ENCODE data around the gene TMED9. TPM values are rescaled to one million over a fixed set of nuclear protein-coding genes. Genes with fewer than 3 reads are reported as not detected.

Gene TMED9
- 100 to 1,000 TPM; 135 to 144 TPM for total RNA-seq

DNA sequence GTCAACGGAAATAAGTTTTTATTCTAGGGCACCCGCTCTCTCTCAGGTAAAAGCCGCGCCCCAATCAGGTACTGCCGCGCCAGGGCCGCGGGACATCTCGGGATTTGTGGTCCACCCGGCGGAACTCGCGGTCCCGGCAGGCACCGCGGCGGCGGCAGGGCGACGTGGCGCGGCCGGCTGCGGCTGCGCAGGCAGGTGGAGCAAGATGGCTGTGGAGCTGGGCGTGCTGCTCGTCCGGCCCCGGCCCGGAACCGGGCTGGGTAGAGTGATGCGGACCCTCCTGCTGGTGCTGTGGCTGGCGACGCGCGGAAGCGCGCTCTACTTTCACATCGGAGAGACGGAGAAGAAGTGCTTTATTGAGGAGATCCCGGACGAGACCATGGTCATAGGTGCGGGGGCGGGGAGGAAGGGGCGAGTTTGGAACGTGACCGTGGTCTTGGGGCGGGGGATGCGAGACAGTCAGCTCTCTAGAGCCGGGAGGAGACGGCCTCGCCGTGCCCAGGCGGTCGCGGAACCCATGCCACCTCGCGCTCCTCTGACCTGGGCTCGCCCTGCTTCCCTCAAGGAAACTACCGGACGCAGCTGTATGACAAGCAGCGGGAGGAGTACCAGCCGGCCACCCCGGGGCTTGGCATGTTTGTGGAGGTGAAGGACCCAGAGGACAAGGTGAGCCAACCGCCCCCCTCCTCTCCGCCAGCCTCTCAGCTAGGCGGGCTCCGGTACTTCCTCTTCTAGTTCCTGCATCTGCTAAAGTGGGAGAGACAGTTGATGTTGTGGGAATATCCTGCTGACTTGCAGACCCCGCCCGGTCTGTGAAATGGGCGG, at the start of gene TMED9:
Gene TMED9 (plus strand): TSS at position 194 of the 825 bp plus-strand sequence. CDS start 12 bp downstream, at position 206.
- Mint-ChIP-seq H3K27ac (peak within 1 kb of the TSS; percentile 94), H3K27me3 (peaks cover 5% of the 10 kb centered on the region), H3K9me3 (no peaks in the 10 kb centered on the region), H3K4me3 (peak within 1 kb of the TSS; percentile 100), H3K4me1 (ENCODE audit: low read depth) (peaks cover 35% of the 10 kb centered on the region), H3K36me3 (peaks cover 42% of the 10 kb centered on the region)
- ChIA-PET POLR2A (interaction anchor here (1.2 to 2.0 kb wide), 5 partner anchors 11 to 612 kb away, joined by 3 to 7 read pairs (median 4); partner anchors contain the start of genes DDX41 and HNRNPAB), CTCF (interaction anchor here (1.3 to 2.0 kb wide), 4 partner anchors 15 to 273 kb away, joined by 4 to 6 read pairs (median 4); no protein-coding TSS in a partner anchor)
- intact Hi-C loops (cut with micrococcal nuclease), result loop anchor here (1.0 to 10.0 kb wide), 3 partner anchors 8 to 77 kb away; partner anchors contain the start of genes B4GALT7, DDX41 and FAM193B
- peak; percentile 93 for DNase-seq

DNA sequence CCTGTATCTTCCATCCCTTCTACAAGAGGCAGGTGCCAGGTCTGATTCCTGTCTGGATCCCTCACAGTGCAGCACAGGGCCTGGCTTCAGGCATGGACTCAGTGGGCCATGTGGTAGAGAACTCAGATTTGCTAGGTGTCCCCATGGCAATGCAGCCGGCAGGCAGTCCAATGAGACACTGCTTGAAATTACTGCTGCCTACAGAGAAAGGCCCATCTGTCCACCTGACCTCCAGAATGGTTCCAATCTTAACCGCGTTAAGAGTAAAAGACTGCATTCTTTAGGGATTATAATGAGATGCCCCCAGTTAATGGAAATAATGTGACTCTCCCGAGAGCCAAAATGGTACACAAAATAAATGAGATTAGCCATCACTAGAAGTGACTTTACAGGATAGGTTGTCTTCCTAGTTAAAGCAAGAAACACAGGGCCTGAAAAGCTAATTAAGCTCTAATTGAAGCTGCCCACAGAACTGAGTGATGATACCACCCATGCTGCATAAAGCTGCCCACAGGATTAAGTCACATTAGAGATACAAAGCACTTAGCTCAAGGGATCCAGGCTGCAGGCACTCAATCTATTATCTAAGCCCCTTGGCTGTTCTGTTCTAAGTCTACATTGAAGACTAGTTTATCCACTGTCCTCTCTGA, 49.1 kb upstream of the TMED9 start:
- no peaks in the 10 kb centered on the region for H3K27me3 Mint-ChIP-seq
- H3K9me3 Mint-ChIP-seq, result no peaks in the 10 kb centered on the region
- ChIA-PET POLR2A (no interaction called here), CTCF (interaction anchor here (0.7 kb wide), 1 partner anchor 42 kb away, joined by 3 read pairs; no protein-coding TSS in a partner anchor)
- H3K36me3 Mint-ChIP-seq, result peaks cover 4% of the 10 kb centered on the region
- no peak overlapping the region for H3K27ac Mint-ChIP-seq
- intact Hi-C loops (cut with micrococcal nuclease), result no loop called here
- no peak overlapping the region for H3K4me3 Mint-ChIP-seq
- no peak for DNase-seq
- H3K4me1 Mint-ChIP-seq (ENCODE audit: low read depth), result peaks cover 17% of the 10 kb centered on the region

DNA sequence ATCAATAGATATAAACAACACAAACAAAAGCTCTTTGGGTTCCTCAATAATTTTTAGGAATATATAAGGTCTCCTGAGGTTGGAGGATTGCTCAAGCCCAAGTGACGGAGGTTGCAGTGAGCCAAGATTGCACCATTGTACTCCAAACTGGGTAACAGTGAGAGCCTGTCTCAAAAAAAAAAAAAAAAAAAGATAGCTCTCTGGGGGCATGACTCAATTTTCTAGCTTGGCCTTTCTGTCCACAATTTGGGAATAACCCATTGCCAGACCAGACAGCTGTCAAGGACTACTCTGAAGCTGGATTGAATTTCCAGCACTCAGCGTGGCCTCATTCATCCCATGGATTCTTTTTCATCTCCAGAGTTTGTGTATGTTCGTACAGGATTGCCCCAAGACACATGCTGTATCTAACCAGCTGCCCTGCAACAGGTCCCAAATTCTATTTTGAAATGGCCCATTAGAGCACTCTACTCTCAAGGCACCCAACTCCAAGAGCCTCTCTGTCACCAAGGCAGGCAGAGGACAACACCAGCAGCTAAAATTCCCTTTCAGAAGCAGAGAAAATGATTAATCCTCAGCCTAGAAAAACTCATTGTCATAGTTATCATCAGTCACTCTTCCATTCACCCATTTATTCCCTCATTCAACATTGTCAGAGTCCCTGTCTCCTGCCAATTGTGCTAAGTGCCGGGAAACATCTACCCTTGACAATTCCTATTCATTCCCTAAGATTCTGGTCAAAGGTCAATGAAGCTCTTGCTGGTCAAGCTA, 46.3 kb upstream of the TMED9 start:
- peak overlapping the region; percentile 25 for H3K27ac Mint-ChIP-seq
- CTCF ChIA-PET, result interaction anchor here (0.9 to 1.2 kb wide), 2 partner anchors 8 to 45 kb away, joined by 3 to 4 read pairs; no protein-coding TSS in a partner anchor
- no peak for DNase-seq
- peaks cover 20% of the 10 kb centered on the region for H3K4me1 Mint-ChIP-seq (ENCODE audit: low read depth)
- H3K36me3 Mint-ChIP-seq, result peaks cover 3% of the 10 kb centered on the region
- POLR2A ChIA-PET, result no interaction called here
- H3K27me3 Mint-ChIP-seq, result no peaks in the 10 kb centered on the region
- no peak overlapping the region for H3K4me3 Mint-ChIP-seq
- intact Hi-C loops (cut with micrococcal nuclease), result no loop called here
- H3K9me3 Mint-ChIP-seq, result no peaks in the 10 kb centered on the region

DNA sequence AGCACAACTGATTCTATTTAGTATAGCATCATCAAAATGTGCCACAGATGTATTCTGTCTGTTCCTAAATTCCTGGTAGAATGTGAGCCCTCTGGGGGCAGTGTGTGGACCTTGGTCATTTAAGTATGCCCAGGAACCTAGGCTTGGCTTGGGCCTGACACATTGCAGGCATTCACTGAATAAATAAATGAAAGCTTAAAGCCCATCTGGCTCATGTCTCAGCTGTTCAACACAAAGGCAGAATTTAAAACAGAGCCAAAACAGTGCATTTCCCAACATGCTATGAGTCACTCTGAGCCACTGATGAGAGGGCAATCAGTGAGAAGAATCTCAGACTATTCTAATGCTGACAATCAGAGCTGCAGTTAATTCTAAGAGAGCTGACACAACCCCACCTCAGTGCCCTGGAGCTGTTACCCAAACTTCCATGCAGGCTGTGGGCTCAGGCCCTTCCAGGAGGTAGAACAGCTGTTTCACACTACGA, 45.7 kb upstream of the TMED9 start:
- Mint-ChIP-seq H3K9me3 (no peaks in the 10 kb centered on the region), H3K4me1 (ENCODE audit: low read depth) (peaks cover 17% of the 10 kb centered on the region), H3K27ac (peak overlapping the region; percentile 25), H3K27me3 (no peaks in the 10 kb centered on the region), H3K36me3 (peaks cover 3% of the 10 kb centered on the region), H3K4me3 (no peak overlapping the region)
- no peak for DNase-seq
- CTCF ChIA-PET, result interaction anchor here (0.9 to 1.2 kb wide), 2 partner anchors 8 to 45 kb away, joined by 3 to 4 read pairs; no protein-coding TSS in a partner anchor
- POLR2A ChIA-PET, result no interaction called here
- intact Hi-C loops (cut with micrococcal nuclease), result no loop called here

DNA sequence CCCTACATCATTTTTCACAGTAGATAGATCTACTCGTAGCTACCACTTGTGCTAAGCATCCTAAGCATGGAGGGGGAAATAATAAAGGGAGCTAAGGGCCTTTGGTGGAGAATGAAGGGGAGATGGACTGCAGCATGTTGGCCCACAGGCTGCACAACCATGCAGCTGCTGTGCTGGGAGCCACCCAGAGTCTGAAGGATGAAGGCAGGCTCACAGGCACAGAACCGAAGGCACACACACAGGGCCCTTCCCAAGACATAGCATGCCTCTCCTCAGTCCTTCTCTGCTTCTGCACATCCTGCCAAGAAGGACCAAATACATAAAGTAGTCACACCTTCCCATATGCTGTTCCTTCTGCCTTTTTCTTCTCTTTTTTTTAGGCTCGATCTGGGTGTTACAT, 44.3 kb upstream of the TMED9 start:
- Mint-ChIP-seq H3K27me3 (no peaks in the 10 kb centered on the region), H3K27ac (no peak overlapping the region), H3K4me3 (no peak overlapping the region), H3K36me3 (peaks cover 8% of the 10 kb centered on the region), H3K4me1 (ENCODE audit: low read depth) (peaks cover 26% of the 10 kb centered on the region), H3K9me3 (no peaks in the 10 kb centered on the region)
- no peak for DNase-seq
- intact Hi-C loops (cut with micrococcal nuclease), result no loop called here
- CTCF ChIA-PET, result interaction anchor here (0.7 to 1.6 kb wide), 2 partner anchors 13 to 145 kb away, joined by 4 to 8 read pairs; no protein-coding TSS in a partner anchor
- POLR2A ChIA-PET, result no interaction called here

DNA sequence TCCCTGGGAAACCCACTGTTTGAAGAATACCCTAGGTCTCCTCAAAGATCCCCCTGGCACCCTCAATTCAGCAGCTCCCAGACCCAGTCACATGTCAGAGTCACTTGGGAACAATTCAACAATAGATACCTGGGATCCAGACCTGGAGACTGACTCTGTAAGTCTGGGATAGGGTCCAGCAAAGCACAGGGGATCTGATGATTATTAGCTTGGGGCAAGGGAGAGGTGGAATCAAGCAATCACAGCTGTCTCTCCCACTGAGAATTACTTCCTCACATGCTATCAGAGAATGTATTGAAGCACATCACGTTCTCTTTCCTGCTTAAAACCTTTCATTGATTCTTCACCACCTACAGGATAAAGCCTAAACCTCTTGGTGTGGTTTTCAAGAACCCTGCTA, 43.5 kb upstream of the TMED9 start:
- POLR2A ChIA-PET, result no interaction called here
- CTCF ChIA-PET, result interaction anchor here (0.7 to 1.6 kb wide), 2 partner anchors 12 to 145 kb away, joined by 4 to 8 read pairs; no protein-coding TSS in a partner anchor
- Mint-ChIP-seq H3K9me3 (no peaks in the 10 kb centered on the region), H3K4me3 (no peak overlapping the region), H3K27me3 (no peaks in the 10 kb centered on the region), H3K27ac (no peak overlapping the region), H3K36me3 (peaks cover 8% of the 10 kb centered on the region), H3K4me1 (ENCODE audit: low read depth) (peaks cover 34% of the 10 kb centered on the region)
- DNase-seq, result no peak
- intact Hi-C loops (cut with micrococcal nuclease), result no loop called here

DNA sequence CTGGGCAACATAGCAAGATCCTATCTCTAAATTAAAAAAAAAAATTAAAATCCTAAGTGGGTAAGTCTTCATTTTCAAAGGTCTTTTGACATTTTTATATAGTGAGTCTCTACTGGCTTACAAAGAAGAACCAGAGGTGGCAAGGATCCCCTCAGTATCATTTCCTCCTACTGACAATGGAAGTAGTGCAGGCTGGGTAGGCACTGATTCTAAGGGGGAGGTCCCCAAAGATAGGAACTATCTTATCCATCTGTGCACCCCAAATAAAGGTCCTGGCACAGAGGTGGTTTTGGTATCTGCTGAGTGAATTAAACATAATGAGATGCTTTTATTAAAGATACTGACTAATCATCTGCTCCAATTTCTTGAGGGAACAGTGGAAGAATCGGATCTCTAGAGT, 41.9 kb upstream of the TMED9 start:
- POLR2A ChIA-PET, result no interaction called here
- Mint-ChIP-seq H3K27me3 (no peaks in the 10 kb centered on the region), H3K27ac (no peak overlapping the region), H3K36me3 (peaks cover 8% of the 10 kb centered on the region), H3K4me3 (no peak overlapping the region), H3K4me1 (ENCODE audit: low read depth) (peaks cover 38% of the 10 kb centered on the region), H3K9me3 (no peaks in the 10 kb centered on the region)
- no peak for DNase-seq
- intact Hi-C loops (cut with micrococcal nuclease), result loop anchor here (5.0 kb wide), 1 partner anchor 33 kb away; the partner anchor contains the start of gene DDX41
- CTCF ChIA-PET, result interaction anchor here (0.9 to 1.1 kb wide), 2 partner anchors 11 to 52 kb away, joined by 3 to 4 read pairs; no protein-coding TSS in a partner anchor

DNA sequence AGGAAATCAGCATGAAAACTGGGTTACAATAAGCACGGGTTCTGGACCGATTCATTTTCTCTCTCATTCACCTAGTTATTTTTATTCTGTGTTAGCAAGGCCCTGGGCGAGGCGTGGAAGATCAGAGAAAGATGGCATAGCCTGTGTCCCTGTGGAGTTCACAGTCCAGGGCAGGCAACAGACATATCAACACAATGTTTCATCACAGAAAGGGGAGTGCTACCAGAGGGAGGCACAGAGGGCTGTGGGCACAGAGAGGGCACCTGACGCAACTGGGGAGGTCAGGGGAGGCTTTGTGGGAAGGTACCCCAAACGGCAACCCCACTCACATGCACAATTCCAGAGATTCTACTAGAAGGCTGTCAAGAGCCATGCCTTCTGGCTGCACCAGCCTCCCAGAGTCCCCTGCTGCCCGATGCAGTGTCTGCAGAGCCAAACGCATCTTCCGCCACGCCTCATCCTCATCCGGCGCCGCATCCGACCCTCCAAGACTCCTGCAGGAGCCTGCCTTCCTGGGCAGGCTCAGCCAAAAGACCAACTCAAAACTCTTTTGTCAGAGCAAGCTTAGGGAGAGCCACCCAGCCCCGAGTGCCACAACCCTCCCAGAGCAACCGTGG, 39.1 kb upstream of the TMED9 start:
- Mint-ChIP-seq H3K36me3 (peaks cover 8% of the 10 kb centered on the region), H3K27me3 (no peaks in the 10 kb centered on the region), H3K4me1 (ENCODE audit: low read depth) (peaks cover 38% of the 10 kb centered on the region), H3K4me3 (peak overlapping the region; percentile 64), H3K27ac (no peak overlapping the region), H3K9me3 (no peaks in the 10 kb centered on the region)
- ChIA-PET POLR2A (no interaction called here), CTCF (no interaction called here)
- intact Hi-C loops (cut with micrococcal nuclease), result loop anchor here (5.0 kb wide), 1 partner anchor 36 kb away; the partner anchor contains the start of gene DDX41
- no peak for DNase-seq

DNA sequence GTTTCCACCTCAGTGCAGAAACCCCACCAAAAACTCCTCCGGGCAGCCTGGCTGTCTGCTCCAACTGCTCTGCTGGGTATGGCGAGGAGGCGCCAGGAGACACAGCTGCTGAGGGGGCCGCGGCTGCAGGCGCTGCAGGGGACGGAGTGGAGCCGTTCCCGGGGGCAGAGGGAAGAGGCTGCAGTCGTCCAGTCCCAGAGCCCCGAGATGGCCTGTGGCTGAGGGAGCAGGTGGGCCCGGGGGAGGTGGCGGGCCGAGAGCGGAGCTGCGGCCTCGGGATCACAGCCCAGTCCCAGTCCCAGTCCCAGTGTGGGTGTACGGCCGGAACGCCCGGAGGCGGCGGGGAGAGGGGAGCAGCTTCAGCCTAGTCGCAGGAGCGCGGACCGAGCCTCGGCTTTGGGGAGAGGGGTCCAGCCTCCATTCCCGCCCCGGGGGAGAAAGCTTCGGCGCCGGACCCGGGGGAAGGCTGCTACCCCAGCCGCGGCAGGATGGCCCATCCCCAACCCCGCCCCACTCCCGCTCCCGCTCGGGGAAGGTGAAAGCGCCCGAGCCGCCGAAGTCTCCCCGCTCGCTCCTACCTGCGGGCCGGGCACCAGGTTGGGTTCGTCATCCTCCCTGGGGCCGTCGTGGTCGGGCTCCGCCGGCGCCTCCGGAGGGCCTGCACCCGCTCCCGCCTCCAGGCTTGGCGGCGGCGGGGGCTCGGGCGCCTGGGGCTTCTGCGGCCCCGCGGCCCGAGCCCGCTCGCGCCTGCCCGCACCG, 38.2 kb upstream of the TMED9 start:
- peak; percentile 62 for DNase-seq
- POLR2A ChIA-PET, result no interaction called here
- H3K4me1 Mint-ChIP-seq (ENCODE audit: low read depth), result peaks cover 36% of the 10 kb centered on the region
- H3K36me3 Mint-ChIP-seq, result peaks cover 8% of the 10 kb centered on the region
- CTCF ChIA-PET, result no interaction called here
- H3K4me3 Mint-ChIP-seq, result peak overlapping the region; percentile 64
- peak overlapping the region; percentile 5 for H3K27ac Mint-ChIP-seq
- intact Hi-C loops (cut with micrococcal nuclease), result loop anchor here (1.0 to 5.0 kb wide), 2 partner anchors 37 to 38 kb away; partner anchors contain the start of genes DDX41 and TMED9
- H3K9me3 Mint-ChIP-seq, result no peaks in the 10 kb centered on the region
- no peaks in the 10 kb centered on the region for H3K27me3 Mint-ChIP-seq

DNA sequence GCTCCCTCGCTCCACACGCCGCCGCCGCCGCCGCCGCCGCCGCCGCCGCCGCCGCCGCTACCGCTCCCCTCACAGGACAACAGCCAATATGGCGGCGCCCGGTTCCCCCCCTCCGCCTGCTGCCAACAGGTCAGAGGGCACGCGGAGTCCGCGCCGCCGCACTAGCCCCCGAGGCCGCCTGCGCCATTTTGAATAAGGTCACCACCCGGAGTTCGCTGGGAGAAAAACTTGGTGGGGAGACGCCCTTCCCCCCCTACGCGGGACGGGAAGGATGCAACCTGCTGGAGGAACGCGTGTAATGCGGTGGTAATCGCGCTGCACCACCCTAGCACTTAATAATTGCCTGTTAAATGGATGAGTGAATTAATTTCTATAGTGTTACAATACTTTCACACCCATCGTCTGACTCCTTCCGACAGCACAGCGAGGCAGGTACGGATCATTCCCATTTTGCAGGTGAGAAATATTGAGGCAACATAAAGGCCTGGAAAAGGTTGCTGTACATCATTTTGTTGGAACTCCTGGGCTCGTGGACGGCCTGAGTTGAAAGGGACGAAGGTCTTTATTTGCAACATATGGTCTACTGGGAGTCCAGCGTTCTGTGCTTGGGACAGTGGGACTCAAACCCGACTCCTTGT, 37.4 kb upstream of the TMED9 start, which contains the start of gene FAM193B:
Gene FAM193B (minus strand): TSS at position 90 of the 638 bp plus-strand sequence. CDS start 105 bp downstream, outside the sequence.
- no peaks in the 10 kb centered on the region for H3K9me3 Mint-ChIP-seq
- H3K27me3 Mint-ChIP-seq, result no peaks in the 10 kb centered on the region
- intact Hi-C loops (cut with micrococcal nuclease), result loop anchor here (1.0 to 5.0 kb wide), 2 partner anchors 37 to 38 kb away; partner anchors contain the start of genes DDX41 and TMED9
- ChIA-PET POLR2A (no interaction called here), CTCF (no interaction called here)
- H3K4me1 Mint-ChIP-seq (ENCODE audit: low read depth), result peaks cover 35% of the 10 kb centered on the region
- H3K27ac Mint-ChIP-seq, result peak within 1 kb of the TSS; percentile 51
- peak within 1 kb of the TSS; percentile 85 for H3K4me3 Mint-ChIP-seq
- DNase-seq, result peak; percentile 98
- peaks cover 8% of the 10 kb centered on the region for H3K36me3 Mint-ChIP-seq

All from activated CD4-positive, alpha-beta memory T cell treated with anti-CD3 and anti-CD28 coated beads for 36 hours (primary cell).